Prostate gland (tissue), 2 donors: ENCODE results near the gene ODC1.
"Not testable (repeated sequence)": the region's sequence is repeated elsewhere in the genome, so short reads cannot be mapped to it uniquely, and the experiment has no call there.

Experiments
- POLR2A ChIP-seq: fragments of 450-650 bp; IDR thresholded peaks from one replicate; pipeline ENCODE4 v1.6.1; 2016; ENCODE audit warnings: antibody characterized with exemption, mild to moderate bottlenecking
- POLR2AphosphoS5 ChIP-seq: sonication (generic); formaldehyde crosslinking; IDR thresholded peaks from one replicate; pipeline ENCODE4 v1.6.1; 2017; ENCODE audit warnings: antibody characterized with exemption
- TF ChIP-seq, protein P1 (sequence below), 4 experiments: fragments of 200-600 bp in 2 of 4; fragments of 450-650 bp in 2 of 4; sonication (generic) in 2 of 4; IDR thresholded peaks; 1 replicate in 3 of 4; 2 replicates in 1 of 4; pipeline ENCODE4 v1.5.1; 2016 to 2019; ENCODE audit warnings: antibody characterized with exemption in 4 of 4, mild to moderate bottlenecking in 2 of 4, moderate library complexity in 2 of 4

GRCh38 chr2:10457195-10457594 is 9.1 kb upstream of the ODC1 start:
- TF ChIP-seq, protein P1, sequence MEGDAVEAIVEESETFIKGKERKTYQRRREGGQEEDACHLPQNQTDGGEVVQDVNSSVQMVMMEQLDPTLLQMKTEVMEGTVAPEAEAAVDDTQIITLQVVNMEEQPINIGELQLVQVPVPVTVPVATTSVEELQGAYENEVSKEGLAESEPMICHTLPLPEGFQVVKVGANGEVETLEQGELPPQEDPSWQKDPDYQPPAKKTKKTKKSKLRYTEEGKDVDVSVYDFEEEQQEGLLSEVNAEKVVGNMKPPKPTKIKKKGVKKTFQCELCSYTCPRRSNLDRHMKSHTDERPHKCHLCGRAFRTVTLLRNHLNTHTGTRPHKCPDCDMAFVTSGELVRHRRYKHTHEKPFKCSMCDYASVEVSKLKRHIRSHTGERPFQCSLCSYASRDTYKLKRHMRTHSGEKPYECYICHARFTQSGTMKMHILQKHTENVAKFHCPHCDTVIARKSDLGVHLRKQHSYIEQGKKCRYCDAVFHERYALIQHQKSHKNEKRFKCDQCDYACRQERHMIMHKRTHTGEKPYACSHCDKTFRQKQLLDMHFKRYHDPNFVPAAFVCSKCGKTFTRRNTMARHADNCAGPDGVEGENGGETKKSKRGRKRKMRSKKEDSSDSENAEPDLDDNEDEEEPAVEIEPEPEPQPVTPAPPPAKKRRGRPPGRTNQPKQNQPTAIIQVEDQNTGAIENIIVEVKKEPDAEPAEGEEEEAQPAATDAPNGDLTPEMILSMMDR (IDR thresholded peaks at IDR 0.05): not testable (repeated sequence)
- TF ChIP-seq POLR2A, POLR2AphosphoS5: not testable (repeated sequence)
